Left lung (tissue), 10 donors: ENCODE measurements around the gene ZNRF1. TPM values are rescaled to one million over a fixed set of nuclear protein-coding genes. Genes with fewer than 3 reads are reported as not detected.

Source experiments
- ATAC-seq: fragments of 200-7000 bp; cut with Tn5 transposase; one replicate; pipeline ENCODE4 v1.9.1; 2020; ENCODE audit warnings: moderate library complexity
- DNase-seq, 4 donors: peaks; one replicate each; pipeline ENCODE4 v3.0.0-alpha.2; 2013 to 2020
- H3K27ac ChIP-seq, 2 donors: fragments of 200-600 bp; sonication (generic) in 1 of 2; one replicate each; pipeline versions ENCODE4 v1.5.0 to v1.8.0; 2020 to 2021
- H3K27me3 ChIP-seq, 2 donors: fragments of 200-600 bp; sonication (generic) in 1 of 2; one replicate each; pipeline versions ENCODE4 v1.5.0 to v1.8.0; 2020 to 2021
- H3K36me3 ChIP-seq, 2 donors: fragments of 200-600 bp; sonication (generic) in 1 of 2; one replicate each; pipeline versions ENCODE4 v1.5.0 to v1.8.0; 2020 to 2021
- H3K4me1 ChIP-seq, 2 donors: fragments of 200-600 bp; one replicate each; pipeline ENCODE4 v1.8.0; 2021
- H3K4me3 ChIP-seq, 2 donors: fragments of 200-600 bp; sonication (generic) in 1 of 2; one replicate each; pipeline versions ENCODE4 v1.5.0 to v1.8.0; 2020 to 2021; ENCODE audit warnings: mild to moderate bottlenecking in 1 of 2
- H3K9me3 ChIP-seq, 2 donors: fragments of 200-600 bp; sonication (generic) in 1 of 2; one replicate each; pipeline versions ENCODE4 v1.5.0 to v1.8.0; 2020 to 2021
- CTCF ChIP-seq, 2 donors: fragments of 200-600 bp; sonication (generic) in 1 of 2; IDR thresholded peaks; one replicate each; pipeline versions ENCODE4 v1.5.0 to v1.8.0; 2021; ENCODE audit warnings: antibody characterized with exemption in 2 of 2
- intact Hi-C, 2 donors: fragments of 100-400 bp; cut with DNase I; formaldehyde crosslinking; loops; one replicate each; pipeline versions ENCODE4 v1.11.2 to v1.14.2; 2022
- polyA plus RNA-seq, 6 donors: library from polyadenylated mRNA; unstranded; fragments of 120-200 nt; gene quantifications; one replicate each; pipeline ENCODE4 v1.2.1, GENCODE V29; 2013; ENCODE audit not compliant: insufficient read length in 6 of 6
- total RNA-seq, 2 donors: library from RNA; stranded (reverse); fragmentation: NEBNext Ultra II Directional; extraction: Animal tissue kit (Norgen Biotek cat#: 25700); gene quantifications; one replicate each; pipeline ENCODE4 v1.2.1, GENCODE V29; 2021
- donor health status: DM: no; HTN: yes; CAD: no.
- donor health status: DM: no; HTN: no; CAD: no.

ZNRF1 gene
- total and polyA plus RNA-seq, 8 donors, result 24.3 to 60.8 (median 46.5) TPM

GRCh38 chr16:75029854-75030253 lies 31.0 kb downstream of the ZNRF1 start:
- intact Hi-C loops, result no loop called here
- no peaks in the 10 kb centered on the region for H3K36me3 ChIP-seq
- no peak for DNase-seq
- no peaks in the 10 kb centered on the region for H3K9me3 ChIP-seq
- no peak overlapping the region for H3K4me3 ChIP-seq
- H3K27me3 ChIP-seq, result no peaks in the 10 kb centered on the region
- H3K27ac ChIP-seq, result no peak overlapping the region
- no peak for ATAC-seq
- H3K4me1 ChIP-seq, result peaks cover 0 to 28% of the 10 kb centered on the region in 2 donors
- no peak for TF ChIP-seq CTCF (IDR thresholded peaks at IDR 0.05)

GRCh38 chr16:75032655-75033054 lies 33.8 kb downstream of the ZNRF1 start:
- H3K36me3 ChIP-seq, result no peaks in the 10 kb centered on the region
- no peak for TF ChIP-seq CTCF (IDR thresholded peaks at IDR 0.05)
- no peaks in the 10 kb centered on the region for H3K9me3 ChIP-seq
- H3K4me3 ChIP-seq, result no peak overlapping the region
- H3K27ac ChIP-seq, result no peak overlapping the region
- intact Hi-C loops, result no loop called here
- no peak for DNase-seq
- peaks cover 0 to 10% of the 10 kb centered on the region in 2 donors for H3K4me1 ChIP-seq
- no peaks in the 10 kb centered on the region for H3K27me3 ChIP-seq
- ATAC-seq, result no peak

GRCh38 chr16:75035410-75035968 lies 36.7 kb downstream of the ZNRF1 start:
- H3K4me3 ChIP-seq, result no peak overlapping the region
- DNase-seq, result peak in 1 of 4 donors; percentile 33
- ATAC-seq, result peak; percentile 63
- no peak overlapping the region for H3K27ac ChIP-seq
- no peaks in the 10 kb centered on the region for H3K27me3 ChIP-seq
- peaks cover 0 to 12% of the 10 kb centered on the region in 2 donors for H3K4me1 ChIP-seq
- H3K36me3 ChIP-seq, result no peaks in the 10 kb centered on the region
- intact Hi-C loops, result no loop called here
- H3K9me3 ChIP-seq, result peaks cover 0 to 7% of the 10 kb centered on the region in 2 donors
- TF ChIP-seq CTCF (IDR thresholded peaks at IDR 0.05), result no peak

DNA sequence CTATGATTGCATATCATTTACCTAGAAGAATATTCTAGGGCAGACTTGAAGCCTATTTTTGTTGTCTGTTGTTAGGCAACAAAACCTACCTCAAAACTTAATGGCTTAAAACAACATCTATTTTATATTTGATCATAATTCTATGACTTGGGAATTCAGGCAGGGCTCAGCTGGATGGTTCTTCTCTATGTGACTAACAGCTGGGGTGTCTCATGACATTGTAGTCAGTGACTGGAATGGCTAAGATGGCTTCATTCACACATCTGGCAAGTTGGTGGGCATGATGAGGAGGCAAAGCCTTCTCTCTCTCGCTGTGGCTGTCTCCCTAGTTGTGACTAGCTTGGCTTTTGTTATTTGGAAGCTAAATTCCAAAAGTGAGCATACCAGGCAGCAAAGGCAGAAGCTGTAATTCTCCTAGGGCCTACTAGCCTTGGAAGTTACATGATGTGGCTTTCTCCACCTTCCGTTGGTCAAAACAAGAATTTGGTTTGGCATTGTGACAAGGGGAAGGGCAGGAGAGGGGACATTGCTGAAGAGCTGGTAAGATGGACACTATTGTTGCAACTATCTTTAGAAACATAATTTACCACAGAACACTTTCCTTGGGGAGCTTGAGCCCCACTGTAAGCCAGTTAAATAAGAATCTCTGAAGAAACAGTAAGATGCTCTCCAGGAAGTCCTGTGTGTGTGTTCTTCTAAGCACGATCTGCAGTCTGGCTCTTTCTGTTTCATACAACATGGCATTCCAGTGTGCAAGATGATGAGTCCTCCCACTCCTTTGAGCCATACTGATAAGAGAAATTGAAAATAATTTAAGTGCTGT lies 39.4 kb downstream of the ZNRF1 start:
- Histone ChIP-seq H3K4me3 (no peak overlapping the region), H3K9me3 (peaks cover 0 to 7% of the 10 kb centered on the region in 2 donors), H3K27me3 (no peaks in the 10 kb centered on the region), H3K27ac (peak overlapping the region in 1 of 2 donors; percentile 24), H3K36me3 (no peaks in the 10 kb centered on the region), H3K4me1 (peaks cover 7 to 20% of the 10 kb centered on the region in 2 donors)
- ATAC-seq (no peak), DNase-seq (no peak)
- no peak for TF ChIP-seq CTCF (IDR thresholded peaks at IDR 0.05)
- intact Hi-C loops, result no loop called here

GRCh38 chr16:75039941-75040340 lies 41.1 kb downstream of the ZNRF1 start:
- peaks cover 12 to 36% of the 10 kb centered on the region in 2 donors for H3K4me1 ChIP-seq
- intact Hi-C loops, result no loop called here
- H3K27ac ChIP-seq, result no peak overlapping the region
- peaks cover 0 to 7% of the 10 kb centered on the region in 2 donors for H3K9me3 ChIP-seq
- no peak for ATAC-seq
- no peak for TF ChIP-seq CTCF (IDR thresholded peaks at IDR 0.05)
- no peaks in the 10 kb centered on the region for H3K27me3 ChIP-seq
- DNase-seq, result no peak
- H3K4me3 ChIP-seq, result no peak overlapping the region
- H3K36me3 ChIP-seq, result no peaks in the 10 kb centered on the region
